GM12878 (cell line): Measurements from ENCODE around the gene NKG7. TPM values are rescaled to one million over a fixed set of nuclear protein-coding genes. Genes with fewer than 3 reads are reported as not detected.

Experiments
- ATAC-seq: fragments of 200-7000 bp; cut with Tn5 transposase; 3 replicates; pipeline ENCODE4 v1.9.1; 2020; ENCODE audit warnings: mild to moderate bottlenecking, moderate library complexity
- BruUV-seq: library from RNA; stranded (reverse); fragments of 400-500 nt; replicated peaks from 2 replicates; lab custom pipeline; 2021; lab: Mats Ljungman, UMichigan
- CTCF ChIA-PET: fragments of 300-600 bp; sonication (Branson Sonifier 250); formaldehyde crosslinking; extraction: SDS; loops from one replicate; lab custom pipeline; 2021; ENCODE audit warnings: inconsistent platforms; lab: Yijun Ruan, JAX
- POLR2A ChIA-PET: fragments of 350-600 bp; formaldehyde crosslinking; extraction: SDS; loops from one replicate; lab custom pipeline; 2021; ENCODE audit warnings: inconsistent platforms; lab: Charles Lee
- RAD21 ChIA-PET: fragments of 300-600 bp; sonication (Branson Sonifier 250); formaldehyde crosslinking; loops from one replicate; lab custom pipeline; 2023; ENCODE audit warnings: antibody characterized with exemption; ENCODE audit not compliant: unreplicated experiment; lab: Charles Lee
- SMC1A ChIA-PET: fragments of 300-600 bp; sonication (Branson Sonifier 250); formaldehyde crosslinking; loops from one replicate; lab custom pipeline; 2023; ENCODE audit not compliant: unreplicated experiment, uncharacterized antibody; lab: Charles Lee
- DNase-seq: peaks from one replicate; pipeline ENCODE4 v3.0.0-alpha.2; 2011; ENCODE audit warnings: low read depth, low spot score
- FAIRE-seq: peaks from 3 replicates; lab custom pipeline; 2011; peaks lifted over from hg19 to GRCh38; lab: Jason Lieb, UNC
- H2AFZ ChIP-seq: 2 replicates; pipeline ENCODE4 v1.6.0; 2011; ENCODE audit warnings: low read depth, low read length, control low read depth; ENCODE audit not compliant: control insufficient read depth
- H3K27ac ChIP-seq: 2 replicates; pipeline ENCODE4 v1.5.1; 2011; ENCODE audit warnings: control low read depth; ENCODE audit not compliant: control insufficient read depth, insufficient read depth
- H3K27me3 ChIP-seq, 2 experiments: replicated peaks in 1 of 2; 2 replicates each; pipeline versions ENCODE4 v1.6.0 to v1.6.1; 2011; ENCODE audit warnings: low read length in 1 of 2; ENCODE audit not compliant: control insufficient read depth in 2 of 2, insufficient read depth in 2 of 2
- H3K36me3 ChIP-seq, 2 experiments: 2 replicates each; pipeline ENCODE4 v1.5.1; 2011; ENCODE audit warnings: low read length in 1 of 2; ENCODE audit not compliant: control insufficient read depth in 2 of 2, insufficient read depth in 2 of 2
- H3K4me1 ChIP-seq: 2 replicates; pipeline ENCODE4 v1.6.1; 2011; ENCODE audit warnings: mild to moderate bottlenecking, low read length, moderate library complexity, mixed read lengths; ENCODE audit not compliant: control insufficient read depth, insufficient read depth
- H3K4me2 ChIP-seq: 2 replicates; pipeline ENCODE4 v1.6.0; 2011; ENCODE audit warnings: control low read depth; ENCODE audit not compliant: control insufficient read depth, insufficient read depth
- H3K4me3 ChIP-seq: fragments of 200-600 bp; sonication (generic); 2 replicates; pipeline ENCODE4 v1.5.1; 2016
- H3K79me2 ChIP-seq: 2 replicates; pipeline ENCODE4 v1.6.0; 2011; ENCODE audit warnings: low read length; ENCODE audit not compliant: control insufficient read depth, insufficient read depth
- H3K9ac ChIP-seq: 2 replicates; pipeline ENCODE4 v1.8.0; 2011; ENCODE audit warnings: low read length, control low read depth, mixed read lengths; ENCODE audit not compliant: control insufficient read depth, insufficient read depth
- H3K9me3 ChIP-seq: replicated peaks from 3 replicates; pipeline ENCODE4 v1.5.1; 2011; ENCODE audit warnings: mild to moderate bottlenecking, low read length; ENCODE audit not compliant: control insufficient read depth, insufficient read depth
- H4K20me1 ChIP-seq: 2 replicates; pipeline ENCODE4 v1.6.0; 2011; ENCODE audit not compliant: control insufficient read depth, insufficient read depth
- CEBPB ChIP-seq, 2 experiments: fragments of 150-350 bp in 1 of 2; IDR thresholded peaks; 2 replicates each; pipeline ENCODE4 v1.6.1; 2012 to 2014; ENCODE audit warnings: low read depth in 2 of 2, low read length in 2 of 2, borderline replicate concordance in 1 of 2, inconsistent platforms in 1 of 2
- FOXK2 ChIP-seq: fragments of 450-650 bp; IDR thresholded peaks from 2 replicates; pipeline ENCODE4 v1.6.1; 2017; ENCODE audit warnings: mild to moderate bottlenecking, moderate library complexity
- IRF4 ChIP-seq: IDR thresholded peaks from 2 replicates; pipeline ENCODE4 v1.6.1; 2011; ENCODE audit warnings: low read depth, low read length
- KLF5 ChIP-seq: fragments of 450-650 bp; IDR thresholded peaks from 2 replicates; pipeline ENCODE4 v1.6.1; 2014; ENCODE audit warnings: mild to moderate bottlenecking; ENCODE audit not compliant: partially characterized antibody
- POLR2A ChIP-seq: IDR thresholded peaks from 2 replicates; pipeline ENCODE4 v1.6.1; 2011; ENCODE audit warnings: low read depth, mild to moderate bottlenecking, low read length
- REST ChIP-seq: IDR thresholded peaks from 2 replicates; pipeline ENCODE4 v1.6.1; 2012; ENCODE audit warnings: mild to moderate bottlenecking, low read depth, low read length
- WGBS: methylation state at CpG from one replicate; pipeline ENCODE4 v1.1.6; 2016; ENCODE audit warnings: low lambda C conversion rate; ENCODE audit not compliant: insufficient replicate concordance, insufficient coverage; ENCODE audit errors: missing lambda C conversion rate; 5-methylcytosine and 5-hydroxymethylcytosine counted together
- in situ Hi-C: fragments of 300-500 bp; cut with MboI; formaldehyde crosslinking; loops from 9 replicates; pipeline ENCODE4 v1.14.3; 2018; ENCODE audit warnings: mixed read lengths
- intact Hi-C: fragments of 100-400 bp; cut with micrococcal nuclease; formaldehyde crosslinking; loops from one replicate; pipeline ENCODE4 v1.14.2; 2022; ENCODE audit not compliant: unreplicated experiment
- polyA plus RNA-seq, 11 experiments: library from polyadenylated mRNA; depleted of rRNA in 4 of 11; unstranded in 6 of 11; stranded (reverse) in 5 of 11; fragments of >200 nt; fragmentation: Nextera tagmentation in 4 of 11; fragmentation: Illumina TruSeq in 1 of 11; extraction: Ambion mirVana in 4 of 11; extraction: Trizol in 1 of 11; gene quantifications; 1 replicate in 1 of 11; 2 replicates in 10 of 11; pipeline versions ENCODE4 v1.2.1 to v1.2.3, GENCODE V29; 2011 to 2016; ENCODE audit warnings: inconsistent platforms in 2 of 11, missing spikeins in 2 of 11, low read depth in 1 of 11
- total RNA-seq, 4 experiments: library from RNA; depleted of rRNA in 3 of 4; stranded (reverse); fragments of >200 nt in 3 of 4; fragmentation: Illumina TruSeq in 1 of 4; extraction: Trizol in 1 of 4; gene quantifications; 2 replicates each; pipeline versions ENCODE4 v1.2.1 to v1.2.3, GENCODE V29; 2013 to 2021
- TF ChIP-seq, protein P1 (sequence below): IDR thresholded peaks from 2 replicates; pipeline ENCODE4 v1.6.1; 2011; ENCODE audit warnings: mild to moderate bottlenecking, low read depth, low read length, moderate library complexity; ENCODE audit not compliant: insufficient replicate concordance
- TF ChIP-seq, protein P2 (sequence below): IDR thresholded peaks from 2 replicates; pipeline ENCODE4 v1.6.1; 2012; ENCODE audit warnings: low read depth, low read length, improper control_type of control experiment

Gene NKG7
- total and polyA plus RNA-seq, 10 of the 15 experiments (the other 5 are each of a cell fraction or from before 2014, with no cell fraction given): 10.0 to 48.7 (median 22.3) TPM

DNA sequence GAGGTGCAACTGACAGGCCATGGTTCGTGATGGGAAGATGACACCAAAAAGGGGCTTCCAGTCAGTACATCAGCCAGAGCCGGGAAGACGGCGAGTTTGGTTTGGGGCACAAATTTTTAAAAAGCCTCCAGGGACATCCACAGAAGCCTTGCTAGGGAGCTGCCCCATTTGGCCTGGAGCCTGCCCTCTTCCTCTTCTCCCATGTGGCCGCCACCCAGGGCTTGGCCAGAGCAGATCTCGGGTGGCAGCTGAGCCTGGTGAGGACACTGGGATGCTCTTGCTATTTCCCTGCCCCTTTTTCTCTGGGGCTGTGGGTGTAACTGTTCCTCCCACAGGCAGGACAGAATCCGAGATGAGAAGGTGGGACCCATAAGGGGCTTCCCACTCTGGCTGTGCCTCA is 14.5 kb downstream of the NKG7 start:
- intact Hi-C loops (no loop called here), in situ Hi-C loops (loop anchor here (25.0 kb wide), 1 partner anchor 1021 kb away; the partner anchor contains the start of gene KCNC3)
- H3K9me3 ChIP-seq: no peaks in the 10 kb centered on the region
- no peaks in the 10 kb centered on the region for H3K36me3 ChIP-seq
- FAIRE-seq (no peak), DNase-seq (no peak), ATAC-seq (no peak)
- H4K20me1 ChIP-seq: no peaks in the 10 kb centered on the region
- POLR2A ChIA-PET: no interaction called here
- SMC1A ChIA-PET: no interaction called here
- BruUV-seq: no TSS peak
- H3K4me3 ChIP-seq: no peak overlapping the region
- no peaks in the 10 kb centered on the region for H3K4me1 ChIP-seq
- RAD21 ChIA-PET: interaction anchor here (0.6 kb wide), 1 partner anchor 10 kb away, joined by 3 read pairs; no protein-coding TSS in a partner anchor
- no peaks in the 10 kb centered on the region for H3K27me3 ChIP-seq
- no peak overlapping the region for H2AFZ ChIP-seq
- no peak overlapping the region for H3K27ac ChIP-seq
- no peak overlapping the region for H3K4me2 ChIP-seq
- WGBS: 81% methylated on average over 6 of the region's 7 CpGs
- H3K9ac ChIP-seq: no peak overlapping the region
- no peaks in the 10 kb centered on the region for H3K79me2 ChIP-seq
- TF ChIP-seq KLF5 (no peak), REST (no peak), FOXK2 (no peak), IRF4 (no peak), POLR2A (no peak), CEBPB (IDR thresholded peaks at IDR 0.05; ENCODE audit: borderline replicate concordance in 1 of 2, low read depth in 2 of 2, low read length in 2 of 2) (no peak)
- TF ChIP-seq, protein P1, sequence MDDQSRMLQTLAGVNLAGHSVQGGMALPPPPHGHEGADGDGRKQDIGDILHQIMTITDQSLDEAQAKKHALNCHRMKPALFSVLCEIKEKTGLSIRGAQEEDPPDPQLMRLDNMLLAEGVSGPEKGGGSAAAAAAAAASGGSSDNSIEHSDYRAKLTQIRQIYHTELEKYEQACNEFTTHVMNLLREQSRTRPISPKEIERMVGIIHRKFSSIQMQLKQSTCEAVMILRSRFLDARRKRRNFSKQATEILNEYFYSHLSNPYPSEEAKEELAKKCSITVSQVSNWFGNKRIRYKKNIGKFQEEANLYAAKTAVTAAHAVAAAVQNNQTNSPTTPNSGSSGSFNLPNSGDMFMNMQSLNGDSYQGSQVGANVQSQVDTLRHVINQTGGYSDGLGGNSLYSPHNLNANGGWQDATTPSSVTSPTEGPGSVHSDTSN: no peak
- TF ChIP-seq, protein P2, sequence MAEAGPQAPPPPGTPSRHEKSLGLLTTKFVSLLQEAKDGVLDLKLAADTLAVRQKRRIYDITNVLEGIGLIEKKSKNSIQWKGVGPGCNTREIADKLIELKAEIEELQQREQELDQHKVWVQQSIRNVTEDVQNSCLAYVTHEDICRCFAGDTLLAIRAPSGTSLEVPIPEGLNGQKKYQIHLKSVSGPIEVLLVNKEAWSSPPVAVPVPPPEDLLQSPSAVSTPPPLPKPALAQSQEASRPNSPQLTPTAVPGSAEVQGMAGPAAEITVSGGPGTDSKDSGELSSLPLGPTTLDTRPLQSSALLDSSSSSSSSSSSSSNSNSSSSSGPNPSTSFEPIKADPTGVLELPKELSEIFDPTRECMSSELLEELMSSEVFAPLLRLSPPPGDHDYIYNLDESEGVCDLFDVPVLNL: no peak
- CTCF ChIA-PET: interaction anchor here (1.9 kb wide), 1 partner anchor 63 kb away, joined by 4 read pairs; no protein-coding TSS in a partner anchor
